Measurements from ENCODE around the gene MPND. TPM values are rescaled to one million over a fixed set of nuclear protein-coding genes. Genes with fewer than 3 reads are reported as not detected.

The MPND gene
- total RNA-seq, 1 experiment from 2014 or later, result 37.0 TPM

GRCh38 chr19:4352701-4353121 lies 9.3 kb downstream of the MPND start:
- Histone ChIP-seq H3K4me2 (ENCODE audit: insufficient read depth, insufficient read length, low read length) (no peak overlapping the region), H3K9ac (ENCODE audit: extremely low read depth, insufficient read length, low read length) (no peak overlapping the region), H3K79me1 (ENCODE audit: insufficient read depth, low read depth, low read length, poor library complexity, severe bottlenecking) (no peaks in the 10 kb centered on the region), H3K4ac (ENCODE audit: low read depth, low read length) (no peak overlapping the region), H2BK15ac (ENCODE audit: low read depth, low read length) (no peak overlapping the region), H2BK5ac (ENCODE audit: insufficient read length, low read length) (no peak overlapping the region), H2AFZ (ENCODE audit: low read length) (no peak overlapping the region), H2BK12ac (ENCODE audit: insufficient read length, low read depth, low read length) (no peak overlapping the region), H3K9me3 (ENCODE audit: control insufficient read depth, low read depth, low read length) (no peaks in the 10 kb centered on the region), H3K79me2 (ENCODE audit: insufficient read depth, low read length) (no peaks in the 10 kb centered on the region), H3K23ac (ENCODE audit: insufficient read length, low read depth, low read length) (no peak overlapping the region), H3K14ac (ENCODE audit: insufficient read depth, low read length) (no peak overlapping the region), H3T11ph (ENCODE audit: low read length) (no peak overlapping the region), H4K8ac (replicated peaks; ENCODE audit: insufficient read length, low read depth, low read length) (no peak overlapping the region), H2BK20ac (ENCODE audit: low read depth, low read length, poor library complexity, severe bottlenecking) (no peak overlapping the region), H3K4me1 (ENCODE audit: insufficient read depth, low read length) (no peaks in the 10 kb centered on the region), H4K91ac (ENCODE audit: insufficient read length, low read depth, low read length) (no peak overlapping the region), H2BK120ac (ENCODE audit: low read depth, low read length, poor library complexity, severe bottlenecking) (no peak overlapping the region), H3K27ac (ENCODE audit: insufficient read length, low read depth, low read length) (no peak overlapping the region), H2AK5ac (ENCODE audit: insufficient read length, low read length) (no peak overlapping the region), H4K20me1 (ENCODE audit: control insufficient read depth, insufficient read depth, insufficient read length) (no peaks in the 10 kb centered on the region), H3K56ac (ENCODE audit: insufficient read length, low read depth, low read length) (no peak overlapping the region), H4K5ac (ENCODE audit: insufficient read length, low read depth, low read length) (no peak overlapping the region), H3K27me3 (ENCODE audit: insufficient read depth, low read length) (no peaks in the 10 kb centered on the region), H3K18ac (ENCODE audit: insufficient read length, low read depth, low read length) (no peak overlapping the region), H3K23me2 (ENCODE audit: insufficient read length, low read depth, low read length, poor library complexity, severe bottlenecking) (no peaks in the 10 kb centered on the region)
- H3K4me1 Mint-ChIP-seq, result peaks cover 0 to 2% of the 10 kb centered on the region in 2 experiments; a peak in 1 of 4 replicates
- no peaks in the 10 kb centered on the region; a peak in 1 of 5 replicates for H3K9me3 Mint-ChIP-seq
- TF ChIP-seq CTCF (conservative IDR thresholded peaks at IDR 0.05), result peak; percentile 97
- no peak overlapping the region for H3K27ac Mint-ChIP-seq
- peaks cover 8 to 54% (median 46%) of the 10 kb centered on the region in 3 experiments; a peak in 6 of 7 replicates for H3K36me3 Mint-ChIP-seq (ENCODE audit: insufficient read depth in 1 of 3, low read depth in 3 of 3)
- peak; percentile 68 for DNase-seq
- no CpG with 5 or more reads among the region's 9 CpGs for WGBS (ENCODE audit: extremely low coverage, insufficient read length, low lambda C conversion rate)
- no peaks in the 10 kb centered on the region for H3K27me3 Mint-ChIP-seq (ENCODE audit: low read depth)
- no peak overlapping the region for H3K4me3 Mint-ChIP-seq

All from H9 (cell line).